MM.1S (cell line): ENCODE measurements around the gene TP53BP2.

Experiments
- DNase-seq: peaks from one replicate; pipeline ENCODE4 v3.0.0-alpha.2; 2015
- H2AFZ ChIP-seq: fragments of 300-600 bp; sonication (generic); 2 replicates; pipeline ENCODE4 v1.6.0; 2016; ENCODE audit warnings: antibody characterized with exemption, low read length
- H3F3A ChIP-seq: fragments of 300-600 bp; sonication (generic); 2 replicates; pipeline ENCODE4 v1.6.1; 2016; ENCODE audit warnings: mild to moderate bottlenecking, antibody characterized with exemption, low read length, moderate library complexity, mixed read lengths; ENCODE audit not compliant: insufficient read depth
- H3K27ac ChIP-seq: fragments of 300-600 bp; sonication (generic); 2 replicates; pipeline ENCODE4 v1.5.1; 2016; ENCODE audit warnings: mild to moderate bottlenecking, low read length
- H3K27me3 ChIP-seq: fragments of 300-600 bp; sonication (generic); replicated peaks from 2 replicates; pipeline ENCODE4 v1.6.0; 2016; ENCODE audit warnings: low read length; ENCODE audit not compliant: insufficient read depth
- H3K36me3 ChIP-seq: fragments of 300-600 bp; sonication (generic); replicated peaks from 2 replicates; pipeline ENCODE4 v1.6.1; 2016; ENCODE audit warnings: mild to moderate bottlenecking, low read length, mixed read lengths; ENCODE audit not compliant: insufficient read depth
- H3K4me1 ChIP-seq: fragments of 300-600 bp; sonication (generic); 2 replicates; pipeline ENCODE4 v1.6.1; 2016; ENCODE audit warnings: low read length, mixed read lengths
- H3K4me2 ChIP-seq: fragments of 300-600 bp; sonication (generic); 2 replicates; pipeline ENCODE4 v1.6.0; 2016; ENCODE audit warnings: low read depth, low read length
- H3K4me3 ChIP-seq: fragments of 300-600 bp; sonication (generic); 2 replicates; pipeline ENCODE4 v1.5.1; 2016; ENCODE audit warnings: low read length, mixed read lengths
- H3K79me2 ChIP-seq: fragments of 300-600 bp; sonication (generic); 2 replicates; pipeline ENCODE4 v1.6.1; 2016; ENCODE audit warnings: mixed run types, low read length, mixed read lengths
- H3K9ac ChIP-seq: fragments of 300-600 bp; sonication (generic); 2 replicates; pipeline ENCODE4 v1.6.1; 2016; ENCODE audit warnings: low read length, mixed read lengths
- H3K9me2 ChIP-seq: fragments of 300-600 bp; sonication (generic); replicated peaks from 2 replicates; pipeline ENCODE4 v1.6.1; 2016; ENCODE audit warnings: mild to moderate bottlenecking, low read length, mixed read lengths; ENCODE audit not compliant: insufficient read depth
- H3K9me3 ChIP-seq: fragments of 300-600 bp; sonication (generic); replicated peaks from 2 replicates; pipeline ENCODE4 v1.6.1; 2016; ENCODE audit warnings: mild to moderate bottlenecking, low read length, mixed read lengths; ENCODE audit not compliant: insufficient read depth
- H4K20me1 ChIP-seq: fragments of 300-600 bp; sonication (generic); 2 replicates; pipeline ENCODE4 v1.6.1; 2016; ENCODE audit warnings: mild to moderate bottlenecking, low read length, moderate library complexity, mixed read lengths; ENCODE audit not compliant: insufficient read depth
- EZH2 ChIP-seq: fragments of 300-600 bp; sonication (generic); optimal IDR thresholded peaks from 2 replicates; pipeline ENCODE3; 2017; ENCODE audit warnings: low read depth, mild to moderate bottlenecking, antibody characterized with exemption, low read length, mixed read lengths
- EZH2phosphoT487 ChIP-seq: fragments of 300-600 bp; sonication (generic); IDR thresholded peaks from 2 replicates; pipeline ENCODE4 v1.6.1; 2018; ENCODE audit warnings: antibody characterized with exemption, low read length
- TF ChIP-seq, protein P1 (sequence below): fragments of 300-600 bp; sonication (generic); IDR thresholded peaks from 2 replicates; pipeline ENCODE4 v1.5.1; 2016; ENCODE audit warnings: antibody characterized with exemption, low read length, mixed read lengths

The TP53BP2 gene

DNA sequence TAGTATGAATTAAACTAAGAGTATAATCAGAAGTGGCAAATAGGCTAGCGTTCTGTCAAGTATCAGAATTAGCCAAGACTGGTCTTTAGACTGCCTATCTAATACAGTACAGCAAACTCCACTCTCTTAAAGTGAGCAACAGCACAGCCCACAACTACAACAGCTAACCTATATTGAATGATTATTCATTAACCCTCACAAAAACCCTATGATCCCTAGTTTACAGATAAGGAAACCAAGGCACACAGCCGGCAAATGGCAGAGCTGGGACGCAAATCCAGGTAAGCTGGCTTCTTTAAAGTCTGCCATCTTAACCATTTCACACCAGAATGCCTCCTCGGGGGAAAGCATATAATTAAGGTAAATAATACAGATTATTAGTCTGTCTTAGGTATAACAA, 52.0 kb downstream of the TP53BP2 start:
- DNase-seq: no peak
- peaks cover 10% of the 10 kb centered on the region; the same call in 1 of the 2 replicates for H3K4me1 ChIP-seq
- TF ChIP-seq EZH2: no peak

DNA sequence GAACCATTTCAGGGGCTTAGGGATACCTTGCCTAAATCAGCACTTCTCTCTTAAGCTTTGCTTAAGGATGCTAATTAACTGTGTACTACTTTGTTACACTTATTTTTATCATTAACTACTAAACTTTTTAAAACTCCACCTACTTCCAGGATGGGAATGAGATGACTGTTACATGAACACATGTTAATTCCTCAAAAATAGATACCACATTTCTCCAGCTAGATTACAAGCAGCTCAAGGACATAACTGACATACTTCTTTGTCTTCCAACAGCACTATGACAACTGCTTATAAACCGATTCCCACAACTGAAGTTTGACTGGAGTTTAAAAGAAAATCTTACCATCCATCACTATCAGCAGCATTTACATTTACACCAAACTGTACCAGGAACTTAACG, 53.7 kb downstream of the TP53BP2 start:
- H3K4me3 ChIP-seq: no peak overlapping the region
- no peaks in the 10 kb centered on the region for H3K36me3 ChIP-seq
- H3K79me2 ChIP-seq: no peaks in the 10 kb centered on the region
- TF ChIP-seq, protein P1, sequence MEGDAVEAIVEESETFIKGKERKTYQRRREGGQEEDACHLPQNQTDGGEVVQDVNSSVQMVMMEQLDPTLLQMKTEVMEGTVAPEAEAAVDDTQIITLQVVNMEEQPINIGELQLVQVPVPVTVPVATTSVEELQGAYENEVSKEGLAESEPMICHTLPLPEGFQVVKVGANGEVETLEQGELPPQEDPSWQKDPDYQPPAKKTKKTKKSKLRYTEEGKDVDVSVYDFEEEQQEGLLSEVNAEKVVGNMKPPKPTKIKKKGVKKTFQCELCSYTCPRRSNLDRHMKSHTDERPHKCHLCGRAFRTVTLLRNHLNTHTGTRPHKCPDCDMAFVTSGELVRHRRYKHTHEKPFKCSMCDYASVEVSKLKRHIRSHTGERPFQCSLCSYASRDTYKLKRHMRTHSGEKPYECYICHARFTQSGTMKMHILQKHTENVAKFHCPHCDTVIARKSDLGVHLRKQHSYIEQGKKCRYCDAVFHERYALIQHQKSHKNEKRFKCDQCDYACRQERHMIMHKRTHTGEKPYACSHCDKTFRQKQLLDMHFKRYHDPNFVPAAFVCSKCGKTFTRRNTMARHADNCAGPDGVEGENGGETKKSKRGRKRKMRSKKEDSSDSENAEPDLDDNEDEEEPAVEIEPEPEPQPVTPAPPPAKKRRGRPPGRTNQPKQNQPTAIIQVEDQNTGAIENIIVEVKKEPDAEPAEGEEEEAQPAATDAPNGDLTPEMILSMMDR: no peak
- no peak for TF ChIP-seq EZH2phosphoT487
- TF ChIP-seq EZH2: no peak
- no peaks in the 10 kb centered on the region for H3K27me3 ChIP-seq
- no peak overlapping the region for H2AFZ ChIP-seq
- H3F3A ChIP-seq: no peaks in the 10 kb centered on the region
- peaks cover 10% of the 10 kb centered on the region; the same call in 1 of the 2 replicates for H3K4me1 ChIP-seq
- no peak for DNase-seq
- H4K20me1 ChIP-seq: no peaks in the 10 kb centered on the region
- H3K9me2 ChIP-seq: no peaks in the 10 kb centered on the region
- no peak overlapping the region for H3K9ac ChIP-seq
- no peaks in the 10 kb centered on the region for H3K9me3 ChIP-seq
- H3K4me2 ChIP-seq: no peak overlapping the region
- H3K27ac ChIP-seq: no peak overlapping the region

More for the DNA sequence above, 52.0 kb downstream of the TP53BP2 start:
- no peak overlapping the region for H3K27ac ChIP-seq
- no peak overlapping the region for H3K4me2 ChIP-seq
- H3K9me3 ChIP-seq: no peaks in the 10 kb centered on the region
- no peaks in the 10 kb centered on the region for H4K20me1 ChIP-seq
- H3K9ac ChIP-seq: no peak overlapping the region
- H3K79me2 ChIP-seq: no peaks in the 10 kb centered on the region
- H3F3A ChIP-seq: no peaks in the 10 kb centered on the region
- H3K4me3 ChIP-seq: no peak overlapping the region
- H3K27me3 ChIP-seq: no peaks in the 10 kb centered on the region
- no peaks in the 10 kb centered on the region for H3K36me3 ChIP-seq
- H2AFZ ChIP-seq: no peak overlapping the region
- no peaks in the 10 kb centered on the region for H3K9me2 ChIP-seq

DNA sequence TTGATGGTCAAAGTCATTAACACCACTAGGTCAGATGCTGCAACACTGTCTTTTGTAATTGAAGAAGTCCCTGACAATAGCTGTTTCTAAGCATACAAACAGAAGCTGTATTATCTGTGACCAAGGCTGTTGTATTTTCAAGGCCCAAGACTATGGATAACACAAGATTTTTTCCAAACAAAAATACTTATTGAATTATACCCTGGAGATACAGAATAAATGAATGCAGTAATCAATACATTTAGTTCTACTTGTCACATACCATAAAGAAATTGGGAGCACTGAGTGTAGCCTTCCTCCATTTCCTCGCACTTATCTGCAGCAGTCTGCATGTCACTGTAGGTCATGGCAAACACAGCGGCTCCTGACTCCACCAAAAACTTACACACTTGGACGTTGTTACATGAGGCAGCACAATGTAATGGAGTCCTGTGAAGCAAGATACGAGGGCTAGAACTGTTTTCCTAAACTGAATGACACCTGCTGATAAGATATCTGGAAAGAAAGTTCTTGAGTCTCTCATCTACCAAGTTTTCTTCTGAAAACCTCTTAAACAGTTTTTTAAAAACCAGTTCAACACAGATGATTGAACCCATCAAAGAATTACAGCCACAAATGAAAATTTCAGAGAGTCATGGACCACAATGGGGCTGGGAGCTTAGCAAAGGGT, 56.9 kb downstream of the TP53BP2 start:
- no peaks in the 10 kb centered on the region for H3K79me2 ChIP-seq
- H3K9me2 ChIP-seq: no peaks in the 10 kb centered on the region
- H3K27ac ChIP-seq: no peak overlapping the region
- no peaks in the 10 kb centered on the region for H3K36me3 ChIP-seq
- no peak overlapping the region for H3K4me3 ChIP-seq
- no peak for DNase-seq
- H4K20me1 ChIP-seq: no peaks in the 10 kb centered on the region
- no peaks in the 10 kb centered on the region for H3K9me3 ChIP-seq
- no peaks in the 10 kb centered on the region for H3F3A ChIP-seq
- H3K4me2 ChIP-seq: no peak overlapping the region
- peaks cover 10% of the 10 kb centered on the region; the same call in 1 of the 2 replicates for H3K4me1 ChIP-seq
- no peak overlapping the region for H3K9ac ChIP-seq
- TF ChIP-seq, protein P1: no peak
- TF ChIP-seq EZH2phosphoT487: no peak
- TF ChIP-seq EZH2: no peak
- H2AFZ ChIP-seq: no peak overlapping the region
- H3K27me3 ChIP-seq: no peaks in the 10 kb centered on the region

DNA sequence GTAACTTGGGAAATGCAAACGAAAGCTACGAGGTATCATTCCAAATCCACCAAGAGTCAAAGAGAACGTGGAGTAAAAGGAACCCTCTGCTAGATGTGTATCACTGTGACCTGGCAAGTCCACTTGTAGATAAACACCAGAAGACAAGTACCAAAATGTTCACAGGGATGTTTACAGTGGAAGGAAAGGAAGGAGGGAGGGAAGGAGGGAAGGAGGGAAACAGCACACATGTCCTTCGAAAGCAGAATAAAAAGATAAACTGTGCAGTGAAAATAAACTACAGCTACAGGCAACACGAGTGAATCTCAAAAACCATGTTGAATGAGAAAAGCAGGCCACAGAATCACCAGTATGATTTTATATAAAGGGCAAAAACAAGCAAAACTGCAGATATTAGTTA, 59.9 kb downstream of the TP53BP2 start:
- H3K9ac ChIP-seq: no peak overlapping the region
- DNase-seq: no peak
- no peak overlapping the region for H3K4me2 ChIP-seq
- no peak overlapping the region for H3K4me3 ChIP-seq
- H3K9me3 ChIP-seq: no peaks in the 10 kb centered on the region
- H3K9me2 ChIP-seq: no peaks in the 10 kb centered on the region
- no peaks in the 10 kb centered on the region for H4K20me1 ChIP-seq
- H3F3A ChIP-seq: no peaks in the 10 kb centered on the region
- no peak overlapping the region for H3K27ac ChIP-seq
- no peaks in the 10 kb centered on the region for H3K79me2 ChIP-seq
- H3K4me1 ChIP-seq: no peaks in the 10 kb centered on the region
- TF ChIP-seq EZH2 (no peak), EZH2phosphoT487 (no peak)
- TF ChIP-seq, protein P1: no peak
- no peaks in the 10 kb centered on the region for H3K36me3 ChIP-seq
- no peak overlapping the region for H2AFZ ChIP-seq
- no peaks in the 10 kb centered on the region for H3K27me3 ChIP-seq
